ENCODE results near the gene PGAP1.
"Not testable (repeated sequence)": the region's sequence is repeated elsewhere in the genome, so short reads cannot be mapped to it uniquely, and the experiment has no call there.

The PGAP1 gene

GRCh38 chr2:196941398-196942078 lies 15.0 kb upstream of the PGAP1 start:
- no peak for DNase-seq

GRCh38 chr2:196939371-196939770 lies 12.9 kb upstream of the PGAP1 start:
- no peak for DNase-seq

- DNase-seq = no peak
These were observed 8.9 kb upstream of the PGAP1 start for GRCh38 chr2:196935432-196935831.

GRCh38 chr2:196934672-196935071 lies 8.2 kb upstream of the PGAP1 start:
- no peak for DNase-seq

- DNase-seq = no peak
These were observed 5.0 kb upstream of the PGAP1 start for GRCh38 chr2:196931555-196931954.

GRCh38 chr2:196927376-196928225 lies 1.1 kb upstream of the PGAP1 start:
- DNase-seq = peak; percentile 67

GRCh38 chr2:196925768-196926561 lies 542 bp downstream of the PGAP1 start:
- peak; percentile 42 for DNase-seq

GRCh38 chr2:196925051-196925767 lies 1.3 kb downstream of the PGAP1 start:
- DNase-seq = no peak

GRCh38 chr2:196924051-196924450 lies 2.5 kb downstream of the PGAP1 start:
- DNase-seq = no peak

GRCh38 chr2:196918927-196919326 lies 7.6 kb downstream of the PGAP1 start:
- no peak for DNase-seq

GRCh38 chr2:196917802-196918201 lies 8.7 kb downstream of the PGAP1 start:
- no peak for DNase-seq

GRCh38 chr2:196915507-196916189 lies 10.9 kb downstream of the PGAP1 start:
- DNase-seq = no peak

GRCh38 chr2:196914867-196915460 lies 11.5 kb downstream of the PGAP1 start:
- DNase-seq = peak; percentile 31

- DNase-seq = no peak
These were observed 12.8 kb downstream of the PGAP1 start for GRCh38 chr2:196913691-196914090.

GRCh38 chr2:196905365-196905764 lies 21.1 kb downstream of the PGAP1 start:
- DNase-seq = not testable (repeated sequence)

GRCh38 chr2:196902828-196903227 lies 23.7 kb downstream of the PGAP1 start:
- DNase-seq = no peak

GRCh38 chr2:196900843-196901242 lies 25.7 kb downstream of the PGAP1 start:
- no peak for DNase-seq

- no peak for DNase-seq
These were observed 26.5 kb downstream of the PGAP1 start for GRCh38 chr2:196899976-196900375.

- DNase-seq = no peak
These were observed 35.4 kb downstream of the PGAP1 start for GRCh38 chr2:196891136-196891535.

GRCh38 chr2:196887431-196887830 lies 39.1 kb downstream of the PGAP1 start:
- DNase-seq = no peak

GRCh38 chr2:196884368-196884767 lies 42.1 kb downstream of the PGAP1 start:
- no peak for DNase-seq

GRCh38 chr2:196876364-196876763 lies 50.1 kb downstream of the PGAP1 start:
- DNase-seq = no peak

All from stimulated activated CD4-positive, alpha-beta T cell treated with anti-CD3 and anti-CD28 coated beads, Interleukin-4, amount 100 ng/mL, for 24 hours (primary cell).